HUES48 (cell line): ENCODE measurements around the gene DLG2.

ENCODE experiments used
- H3K27ac ChIP-seq: one replicate; pipeline ENCODE4 v1.7.0; 2013; ENCODE audit warnings: low read depth, low read length, inconsistent platforms
- H3K27me3 ChIP-seq: 2 replicates; pipeline ENCODE4 v1.6.1; 2013; ENCODE audit warnings: mild to moderate bottlenecking, low read length; ENCODE audit not compliant: control insufficient read depth, insufficient read depth
- H3K36me3 ChIP-seq: 2 replicates; pipeline ENCODE4 v1.6.1; 2013; ENCODE audit warnings: low read length; ENCODE audit not compliant: control insufficient read depth, insufficient read depth
- H3K4me1 ChIP-seq: 2 replicates; pipeline ENCODE4 v1.6.1; 2013; ENCODE audit warnings: mild to moderate bottlenecking, low read length; ENCODE audit not compliant: control insufficient read depth, insufficient read depth
- H3K4me3 ChIP-seq: 2 replicates; pipeline ENCODE4 v1.5.1; 2013; ENCODE audit warnings: mild to moderate bottlenecking, low read depth, low read length
- H3K9ac ChIP-seq: 2 replicates; pipeline ENCODE4 v1.6.1; 2013; ENCODE audit warnings: mild to moderate bottlenecking, low read depth, low read length, moderate library complexity
- H3K9me3 ChIP-seq: 2 replicates; pipeline ENCODE4 v1.6.1; 2013; ENCODE audit warnings: low read length; ENCODE audit not compliant: control insufficient read depth, insufficient read depth

Gene DLG2

GRCh38 chr11:83566950-83567349 is 2060.2 kb downstream of the DLG2 start:
- Histone ChIP-seq H3K4me3 (no peak overlapping the region), H3K9me3 (no peaks in the 10 kb centered on the region), H3K36me3 (no peaks in the 10 kb centered on the region), H3K4me1 (peaks cover 16% of the 10 kb centered on the region; the same call in 1 of the 2 replicates), H3K9ac (no peak overlapping the region), H3K27me3 (no peaks in the 10 kb centered on the region), H3K27ac (peak overlapping the region; percentile 47)

- Histone ChIP-seq H3K27me3 (no peaks in the 10 kb centered on the region), H3K36me3 (no peaks in the 10 kb centered on the region), H3K9me3 (no peaks in the 10 kb centered on the region), H3K4me3 (no peak overlapping the region), H3K4me1 (peaks cover 10% of the 10 kb centered on the region; the same call in 1 of the 2 replicates), H3K27ac (no peak overlapping the region), H3K9ac (no peak overlapping the region)
These were observed 2062.3 kb downstream of the DLG2 start for GRCh38 chr11:83564870-83565269.

GRCh38 chr11:83558281-83558680 is 2068.9 kb downstream of the DLG2 start:
- H3K36me3 ChIP-seq = no peaks in the 10 kb centered on the region
- no peak overlapping the region for H3K9ac ChIP-seq
- no peak overlapping the region for H3K4me3 ChIP-seq
- H3K4me1 ChIP-seq = no peaks in the 10 kb centered on the region
- H3K27ac ChIP-seq = no peak overlapping the region
- no peaks in the 10 kb centered on the region for H3K9me3 ChIP-seq
- H3K27me3 ChIP-seq = no peaks in the 10 kb centered on the region

- no peaks in the 10 kb centered on the region for H3K4me1 ChIP-seq
- H3K4me3 ChIP-seq = no peak overlapping the region
- H3K36me3 ChIP-seq = no peaks in the 10 kb centered on the region
- H3K27ac ChIP-seq = no peak overlapping the region
- no peak overlapping the region for H3K9ac ChIP-seq
- H3K9me3 ChIP-seq = no peaks in the 10 kb centered on the region
- no peaks in the 10 kb centered on the region for H3K27me3 ChIP-seq
These were observed 2069.5 kb downstream of the DLG2 start for GRCh38 chr11:83557653-83558052.

- Histone ChIP-seq H3K9ac (no peak overlapping the region), H3K27ac (no peak overlapping the region), H3K9me3 (no peaks in the 10 kb centered on the region), H3K36me3 (no peaks in the 10 kb centered on the region), H3K4me3 (no peak overlapping the region), H3K27me3 (no peaks in the 10 kb centered on the region), H3K4me1 (no peaks in the 10 kb centered on the region)
These were observed 2072.3 kb downstream of the DLG2 start for GRCh38 chr11:83554876-83555275.

- Histone ChIP-seq H3K4me1 (no peaks in the 10 kb centered on the region), H3K27ac (no peak overlapping the region), H3K9ac (no peak overlapping the region), H3K27me3 (no peaks in the 10 kb centered on the region), H3K4me3 (no peak overlapping the region), H3K9me3 (no peaks in the 10 kb centered on the region), H3K36me3 (no peaks in the 10 kb centered on the region)
These were observed 2077.0 kb downstream of the DLG2 start for GRCh38 chr11:83549984-83550667.

- H3K9ac ChIP-seq = no peak overlapping the region
- no peaks in the 10 kb centered on the region for H3K4me1 ChIP-seq
- H3K9me3 ChIP-seq = no peaks in the 10 kb centered on the region
- H3K27me3 ChIP-seq = no peaks in the 10 kb centered on the region
- H3K27ac ChIP-seq = no peak overlapping the region
- H3K36me3 ChIP-seq = no peaks in the 10 kb centered on the region
- no peak overlapping the region for H3K4me3 ChIP-seq
These were observed 2080.8 kb downstream of the DLG2 start for GRCh38 chr11:83546368-83546767.

GRCh38 chr11:83545494-83546260 is 2081.5 kb downstream of the DLG2 start:
- no peaks in the 10 kb centered on the region for H3K9me3 ChIP-seq
- no peak overlapping the region for H3K4me3 ChIP-seq
- no peaks in the 10 kb centered on the region for H3K4me1 ChIP-seq
- H3K9ac ChIP-seq = no peak overlapping the region
- H3K27ac ChIP-seq = no peak overlapping the region
- no peaks in the 10 kb centered on the region for H3K36me3 ChIP-seq
- H3K27me3 ChIP-seq = no peaks in the 10 kb centered on the region

- no peaks in the 10 kb centered on the region for H3K27me3 ChIP-seq
- H3K4me1 ChIP-seq = no peaks in the 10 kb centered on the region
- no peak overlapping the region for H3K4me3 ChIP-seq
- H3K27ac ChIP-seq = no peak overlapping the region
- H3K36me3 ChIP-seq = no peaks in the 10 kb centered on the region
- H3K9me3 ChIP-seq = no peaks in the 10 kb centered on the region
- no peak overlapping the region for H3K9ac ChIP-seq
These were observed 2082.3 kb downstream of the DLG2 start for GRCh38 chr11:83544846-83545245.

- Histone ChIP-seq H3K4me1 (no peaks in the 10 kb centered on the region), H3K36me3 (no peaks in the 10 kb centered on the region), H3K9me3 (no peaks in the 10 kb centered on the region), H3K27me3 (no peaks in the 10 kb centered on the region), H3K27ac (no peak overlapping the region), H3K9ac (no peak overlapping the region), H3K4me3 (no peak overlapping the region)
These were observed 2083.3 kb downstream of the DLG2 start for GRCh38 chr11:83543706-83544439.

- Histone ChIP-seq H3K27me3 (no peaks in the 10 kb centered on the region), H3K27ac (no peak overlapping the region), H3K4me1 (no peaks in the 10 kb centered on the region), H3K36me3 (no peaks in the 10 kb centered on the region), H3K9ac (no peak overlapping the region), H3K9me3 (no peaks in the 10 kb centered on the region), H3K4me3 (no peak overlapping the region)
These were observed 2084.3 kb downstream of the DLG2 start for GRCh38 chr11:83542861-83543260.
